ENCODE results near the gene SFRP4.

The SFRP4 gene

DNA sequence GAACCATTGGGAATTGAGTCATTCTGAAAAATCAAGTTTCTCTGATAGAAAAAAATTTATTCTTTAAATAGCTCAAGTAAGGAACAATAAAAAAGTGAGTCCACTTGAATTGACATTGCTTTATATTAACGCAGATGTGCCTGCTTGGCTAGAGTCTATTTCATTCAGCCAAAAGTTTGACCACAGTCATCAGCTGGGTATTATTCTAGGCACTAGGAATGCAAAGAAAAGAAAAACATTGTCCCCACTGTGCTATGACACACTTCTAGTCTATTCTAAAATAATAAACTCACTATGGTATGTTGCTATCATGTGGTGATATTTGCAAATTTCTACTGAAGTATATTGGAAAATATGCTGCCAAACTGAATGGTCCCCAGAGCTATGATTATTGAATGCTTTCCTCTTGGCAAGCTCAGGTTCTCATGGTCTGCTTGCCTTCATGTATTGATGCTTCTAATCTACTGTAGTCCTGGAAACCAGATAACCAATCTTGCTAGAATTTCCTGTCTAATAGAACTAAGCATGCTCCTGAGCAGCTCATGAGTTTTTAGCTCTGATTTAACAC is 8.3 kb downstream of the SFRP4 start:
- Histone ChIP-seq H3K9ac (ENCODE audit: low read length) (no peak overlapping the region), H3K9me3 (replicated peaks; ENCODE audit: insufficient read depth, low read length) (no peaks in the 10 kb centered on the region), H3K4me3 (ENCODE audit: low read length) (no peak overlapping the region), H3K4me2 (ENCODE audit: low read depth, low read length) (no peak overlapping the region), H3K27ac (ENCODE audit: low read length) (no peak overlapping the region), H3K36me3 (replicated peaks; ENCODE audit: insufficient read depth, low read length) (no peaks in the 10 kb centered on the region), H3K27me3 (replicated peaks; ENCODE audit: insufficient read depth, low read length) (no peaks in the 10 kb centered on the region), H2AFZ (ENCODE audit: low read length) (no peak overlapping the region), H3F3A (ENCODE audit: insufficient read depth, low read length) (no peaks in the 10 kb centered on the region), H3K79me2 (ENCODE audit: low read length) (no peaks in the 10 kb centered on the region), H3K9me2 (replicated peaks; ENCODE audit: insufficient read depth, low read length) (no peaks in the 10 kb centered on the region), H4K20me1 (ENCODE audit: insufficient read depth, low read length) (no peaks in the 10 kb centered on the region), H3K4me1 (ENCODE audit: low read length) (no peaks in the 10 kb centered on the region)
- no peak for DNase-seq
- TF ChIP-seq, protein P1, sequence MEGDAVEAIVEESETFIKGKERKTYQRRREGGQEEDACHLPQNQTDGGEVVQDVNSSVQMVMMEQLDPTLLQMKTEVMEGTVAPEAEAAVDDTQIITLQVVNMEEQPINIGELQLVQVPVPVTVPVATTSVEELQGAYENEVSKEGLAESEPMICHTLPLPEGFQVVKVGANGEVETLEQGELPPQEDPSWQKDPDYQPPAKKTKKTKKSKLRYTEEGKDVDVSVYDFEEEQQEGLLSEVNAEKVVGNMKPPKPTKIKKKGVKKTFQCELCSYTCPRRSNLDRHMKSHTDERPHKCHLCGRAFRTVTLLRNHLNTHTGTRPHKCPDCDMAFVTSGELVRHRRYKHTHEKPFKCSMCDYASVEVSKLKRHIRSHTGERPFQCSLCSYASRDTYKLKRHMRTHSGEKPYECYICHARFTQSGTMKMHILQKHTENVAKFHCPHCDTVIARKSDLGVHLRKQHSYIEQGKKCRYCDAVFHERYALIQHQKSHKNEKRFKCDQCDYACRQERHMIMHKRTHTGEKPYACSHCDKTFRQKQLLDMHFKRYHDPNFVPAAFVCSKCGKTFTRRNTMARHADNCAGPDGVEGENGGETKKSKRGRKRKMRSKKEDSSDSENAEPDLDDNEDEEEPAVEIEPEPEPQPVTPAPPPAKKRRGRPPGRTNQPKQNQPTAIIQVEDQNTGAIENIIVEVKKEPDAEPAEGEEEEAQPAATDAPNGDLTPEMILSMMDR (IDR thresholded peaks at IDR 0.05; ENCODE audit: low read length): no peak
- TF ChIP-seq EZH2phosphoT487 (IDR thresholded peaks at IDR 0.05; ENCODE audit: low read length) (no peak), EZH2 (optimal IDR thresholded peaks at IDR 0.05; ENCODE audit: low read depth, low read length) (no peak)

DNA sequence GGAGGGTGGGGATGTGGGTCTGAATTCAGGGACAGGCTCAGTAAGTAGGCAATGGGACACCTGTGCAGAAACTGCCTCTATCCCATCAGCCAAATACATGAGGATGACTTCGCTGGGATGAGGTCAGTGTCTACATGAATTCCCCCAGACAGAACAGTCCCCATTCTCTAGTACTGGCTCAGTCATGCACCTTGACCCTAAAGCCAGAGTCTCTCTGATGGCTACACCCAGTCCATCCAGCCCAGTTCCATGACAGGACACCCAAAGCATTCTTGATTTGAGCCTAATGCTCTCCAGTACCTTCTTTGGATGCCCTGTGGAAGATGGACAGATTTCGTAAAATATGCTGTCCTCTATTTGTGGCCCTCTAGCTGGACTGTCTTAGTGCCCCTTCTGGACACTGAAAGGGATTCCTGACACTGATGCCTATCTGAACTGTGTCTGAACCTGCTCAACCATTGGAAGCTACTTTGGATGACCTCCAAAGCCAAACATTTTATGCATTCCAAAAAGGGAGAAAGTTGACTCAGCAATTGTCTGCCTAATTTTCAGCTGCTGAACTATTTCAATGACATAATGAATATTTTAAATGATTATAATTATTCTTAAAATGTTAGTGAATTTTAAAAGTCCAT is 14.6 kb downstream of the SFRP4 start:
- DNase-seq: no peak
- no peaks in the 10 kb centered on the region for H4K20me1 ChIP-seq (ENCODE audit: insufficient read depth, low read length)
- H3K9ac ChIP-seq (ENCODE audit: low read length): no peak overlapping the region
- H3K4me2 ChIP-seq (ENCODE audit: low read depth, low read length): no peak overlapping the region
- H3K79me2 ChIP-seq (ENCODE audit: low read length): no peaks in the 10 kb centered on the region
- H3K9me3 ChIP-seq (replicated peaks; ENCODE audit: insufficient read depth, low read length): no peaks in the 10 kb centered on the region
- H3K36me3 ChIP-seq (replicated peaks; ENCODE audit: insufficient read depth, low read length): no peaks in the 10 kb centered on the region
- no peak overlapping the region for H2AFZ ChIP-seq (ENCODE audit: low read length)
- no peaks in the 10 kb centered on the region for H3F3A ChIP-seq (ENCODE audit: insufficient read depth, low read length)
- H3K4me3 ChIP-seq (ENCODE audit: low read length): no peak overlapping the region
- no peaks in the 10 kb centered on the region for H3K27me3 ChIP-seq (replicated peaks; ENCODE audit: insufficient read depth, low read length)
- no peaks in the 10 kb centered on the region for H3K9me2 ChIP-seq (replicated peaks; ENCODE audit: insufficient read depth, low read length)
- TF ChIP-seq EZH2phosphoT487 (IDR thresholded peaks at IDR 0.05; ENCODE audit: low read length): no peak
- TF ChIP-seq EZH2 (optimal IDR thresholded peaks at IDR 0.05; ENCODE audit: low read depth, low read length): no peak
- TF ChIP-seq, protein P1 (IDR thresholded peaks at IDR 0.05; ENCODE audit: low read length): no peak
- H3K27ac ChIP-seq (ENCODE audit: low read length): no peak overlapping the region
- H3K4me1 ChIP-seq (ENCODE audit: low read length): no peaks in the 10 kb centered on the region

DNA sequence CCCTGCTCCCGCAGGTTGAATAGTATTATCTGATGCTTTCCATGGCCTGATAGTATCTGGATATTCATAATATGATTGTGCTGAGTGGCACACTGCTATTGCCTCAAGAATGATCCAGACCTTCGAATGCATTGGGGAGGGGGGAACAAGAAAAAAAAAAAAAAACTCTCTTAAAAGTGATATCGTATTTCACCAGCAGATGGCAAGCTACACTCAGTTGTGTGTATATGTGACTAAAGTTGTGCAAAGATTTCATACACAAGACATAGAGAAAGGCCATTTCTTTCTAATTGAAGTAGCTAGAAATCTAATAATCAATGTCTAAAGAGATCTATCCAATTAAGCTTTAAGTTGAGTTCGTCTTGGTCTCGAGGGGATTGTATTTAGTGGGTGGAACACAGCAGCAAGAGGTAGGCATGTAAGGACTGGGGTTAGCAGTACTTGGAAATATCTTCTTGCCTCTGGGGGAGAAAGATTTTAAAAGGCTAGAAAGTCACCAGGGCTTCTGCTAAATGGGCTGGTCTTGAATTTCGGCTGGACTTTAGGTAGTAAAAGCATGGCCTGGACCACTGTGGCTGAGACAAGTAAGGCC is 15.3 kb downstream of the SFRP4 start:
- no peaks in the 10 kb centered on the region for H3K79me2 ChIP-seq (ENCODE audit: low read length)
- no peak overlapping the region for H2AFZ ChIP-seq (ENCODE audit: low read length)
- no peaks in the 10 kb centered on the region for H3K36me3 ChIP-seq (replicated peaks; ENCODE audit: insufficient read depth, low read length)
- H4K20me1 ChIP-seq (ENCODE audit: insufficient read depth, low read length): no peaks in the 10 kb centered on the region
- H3K4me2 ChIP-seq (ENCODE audit: low read depth, low read length): no peak overlapping the region
- no peaks in the 10 kb centered on the region for H3K9me2 ChIP-seq (replicated peaks; ENCODE audit: insufficient read depth, low read length)
- no peak overlapping the region for H3K27ac ChIP-seq (ENCODE audit: low read length)
- H3K9me3 ChIP-seq (replicated peaks; ENCODE audit: insufficient read depth, low read length): no peaks in the 10 kb centered on the region
- DNase-seq: peak; percentile 38
- no peaks in the 10 kb centered on the region for H3K27me3 ChIP-seq (replicated peaks; ENCODE audit: insufficient read depth, low read length)
- TF ChIP-seq, protein P1 (IDR thresholded peaks at IDR 0.05; ENCODE audit: low read length): peak; percentile 69
- TF ChIP-seq EZH2phosphoT487 (IDR thresholded peaks at IDR 0.05; ENCODE audit: low read length): no peak
- no peaks in the 10 kb centered on the region for H3K4me1 ChIP-seq (ENCODE audit: low read length)
- no peaks in the 10 kb centered on the region for H3F3A ChIP-seq (ENCODE audit: insufficient read depth, low read length)
- H3K9ac ChIP-seq (ENCODE audit: low read length): no peak overlapping the region
- H3K4me3 ChIP-seq (ENCODE audit: low read length): no peak overlapping the region
